K562 (cell line): ENCODE results near the gene PRCD. TPM values are rescaled to one million over a fixed set of nuclear protein-coding genes. Genes with fewer than 3 reads are reported as not detected.

Experiments
- PML ChIP-seq: IDR thresholded peaks from 2 replicates; pipeline ENCODE4 v1.6.1; 2012; ENCODE audit warnings: low read length, inconsistent platforms
- PTTG1 ChIP-seq: fragments of 450-650 bp; IDR thresholded peaks from 2 replicates; pipeline ENCODE4 v1.6.1; 2016; ENCODE audit warnings: low read depth, mild to moderate bottlenecking, missing genetic modification characterization, missing compliant biosample characterization
- SIN3B ChIP-seq: fragments of 450-650 bp; IDR thresholded peaks from 2 replicates; pipeline ENCODE4 v1.6.1; 2017; ENCODE audit warnings: low read depth, mild to moderate bottlenecking, moderate library complexity
- ZNF197 ChIP-seq: fragments of 200-800 bp; sonication (Bioruptor generic); IDR thresholded peaks from 2 replicates; pipeline ENCODE4 v1.6.1; 2016; ENCODE audit warnings: low read depth, missing genetic modification characterization, missing compliant biosample characterization
- polyA plus RNA-seq, 8 experiments: library from polyadenylated mRNA; depleted of rRNA in 4 of 8; stranded (reverse) in 5 of 8; unstranded in 3 of 8; fragments of >200 nt; fragmentation: Nextera tagmentation in 2 of 8; fragmentation: Illumina TruSeq in 1 of 8; extraction: Ambion mirVana in 2 of 8; extraction: Trizol in 1 of 8; gene quantifications; 2 replicates each; pipeline versions ENCODE4 v1.2.1 to v1.2.3, GENCODE V29; 2011 to 2014; ENCODE audit warnings: inconsistent platforms in 1 of 8, missing spikeins in 1 of 8
- total RNA-seq, 7 experiments: library from RNA; depleted of rRNA in 6 of 7; stranded (reverse); fragments of >200 nt in 6 of 7; fragmentation: Illumina TruSeq in 2 of 7; extraction: Trizol in 2 of 7; gene quantifications; 2 replicates each; pipeline versions ENCODE4 v1.2.1 to v1.2.3, GENCODE V29; 2011 to 2021; ENCODE audit warnings: low replicate concordance in 1 of 7
- TF ChIP-seq, protein P1 (sequence below): fragments of 450-650 bp; IDR thresholded peaks from 2 replicates; pipeline ENCODE4 v1.6.1; 2016; ENCODE audit warnings: mild to moderate bottlenecking
- TF ChIP-seq, protein P2 (sequence below): fragments of 450-650 bp; IDR thresholded peaks from 2 replicates; pipeline ENCODE4 v1.6.1; 2016; ENCODE audit warnings: low read depth
- TF ChIP-seq, protein P3 (sequence below), 2 experiments: IDR thresholded peaks; 2 replicates each; pipeline ENCODE4 v1.6.1; 2011; ENCODE audit warnings: borderline replicate concordance in 1 of 2, control low read depth in 1 of 2, low read depth in 1 of 2, low read length in 1 of 2, mild to moderate bottlenecking in 1 of 2, mixed read lengths in 1 of 2, moderate library complexity in 1 of 2; ENCODE audit not compliant: insufficient read depth in 1 of 2, insufficient read length in 1 of 2, poor library complexity in 1 of 2, severe bottlenecking in 1 of 2; ENCODE audit errors: extremely low read depth in 1 of 2
- TF ChIP-seq, protein P4 (sequence below): fragments of 250-450 bp; sonication (Bioruptor Pico); IDR thresholded peaks from 2 replicates; pipeline ENCODE4 v1.6.1; 2021; ENCODE audit warnings: mild to moderate bottlenecking
- TF ChIP-seq, protein P5 (sequence below): fragments of 450-650 bp; conservative IDR thresholded peaks from 2 replicates; pipeline ENCODE4 v1.6.1; 2016; ENCODE audit warnings: missing genetic modification characterization, low read depth, mild to moderate bottlenecking, missing compliant biosample characterization, moderate library complexity
- TF ChIP-seq, protein P6 (sequence below): sonication (generic); formaldehyde crosslinking; IDR thresholded peaks from 2 replicates; pipeline ENCODE4 v1.9.0; 2022; ENCODE audit warnings: mild to moderate bottlenecking, missing genetic modification reagents

The PRCD gene
- total and polyA plus RNA-seq, 9 of the 15 experiments (the other 6 are each of a cell fraction or from before 2014, with no cell fraction given): 0.20 to 0.25 (median 0.21) TPM; not detected in 6

DNA sequence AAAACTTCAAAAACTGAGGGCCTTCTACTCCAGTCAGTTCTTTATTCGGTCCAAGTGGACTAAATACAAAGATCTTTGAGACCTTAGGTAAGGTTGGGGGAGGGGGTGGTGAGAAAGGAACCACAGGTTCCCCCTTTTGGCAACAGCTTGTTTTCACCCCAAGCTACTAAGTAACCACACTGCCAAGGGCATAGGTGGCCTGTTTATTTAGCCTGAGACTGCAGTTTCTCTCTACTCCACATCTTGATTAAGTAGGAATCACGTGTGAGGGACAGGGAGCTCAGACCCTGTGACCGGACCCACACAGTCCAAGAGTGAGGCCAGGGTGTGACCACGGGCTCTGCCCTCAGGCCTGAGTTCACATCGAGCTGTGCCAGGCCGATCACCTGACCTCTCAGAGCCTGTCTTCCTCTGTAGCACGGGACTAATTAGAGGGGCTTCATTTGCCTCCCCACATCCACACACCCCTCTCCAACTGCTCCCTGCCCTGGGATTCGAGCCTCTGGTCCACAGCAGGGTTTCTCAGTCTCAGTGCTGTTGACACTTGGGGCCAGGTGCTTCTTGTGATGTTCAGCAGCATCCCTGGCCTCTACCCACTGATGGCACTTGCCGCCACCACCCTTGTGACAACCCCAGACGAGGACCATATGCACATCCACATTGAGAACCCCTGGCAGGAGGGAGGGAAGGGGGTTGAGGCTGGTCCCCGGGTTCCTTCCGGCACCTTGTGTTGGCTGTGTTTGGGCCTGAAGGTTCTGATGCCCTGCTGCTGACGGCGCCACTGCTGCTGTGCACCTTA lies 28.0 kb downstream of the PRCD start (continued):
- TF ChIP-seq, protein P1, sequence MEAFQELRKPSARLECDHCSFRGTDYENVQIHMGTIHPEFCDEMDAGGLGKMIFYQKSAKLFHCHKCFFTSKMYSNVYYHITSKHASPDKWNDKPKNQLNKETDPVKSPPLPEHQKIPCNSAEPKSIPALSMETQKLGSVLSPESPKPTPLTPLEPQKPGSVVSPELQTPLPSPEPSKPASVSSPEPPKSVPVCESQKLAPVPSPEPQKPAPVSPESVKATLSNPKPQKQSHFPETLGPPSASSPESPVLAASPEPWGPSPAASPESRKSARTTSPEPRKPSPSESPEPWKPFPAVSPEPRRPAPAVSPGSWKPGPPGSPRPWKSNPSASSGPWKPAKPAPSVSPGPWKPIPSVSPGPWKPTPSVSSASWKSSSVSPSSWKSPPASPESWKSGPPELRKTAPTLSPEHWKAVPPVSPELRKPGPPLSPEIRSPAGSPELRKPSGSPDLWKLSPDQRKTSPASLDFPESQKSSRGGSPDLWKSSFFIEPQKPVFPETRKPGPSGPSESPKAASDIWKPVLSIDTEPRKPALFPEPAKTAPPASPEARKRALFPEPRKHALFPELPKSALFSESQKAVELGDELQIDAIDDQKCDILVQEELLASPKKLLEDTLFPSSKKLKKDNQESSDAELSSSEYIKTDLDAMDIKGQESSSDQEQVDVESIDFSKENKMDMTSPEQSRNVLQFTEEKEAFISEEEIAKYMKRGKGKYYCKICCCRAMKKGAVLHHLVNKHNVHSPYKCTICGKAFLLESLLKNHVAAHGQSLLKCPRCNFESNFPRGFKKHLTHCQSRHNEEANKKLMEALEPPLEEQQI: no peak
- TF ChIP-seq SIN3B (no peak), ZNF197 (no peak), PTTG1 (tag) (no peak), PML (no peak)
- TF ChIP-seq, protein P2, sequence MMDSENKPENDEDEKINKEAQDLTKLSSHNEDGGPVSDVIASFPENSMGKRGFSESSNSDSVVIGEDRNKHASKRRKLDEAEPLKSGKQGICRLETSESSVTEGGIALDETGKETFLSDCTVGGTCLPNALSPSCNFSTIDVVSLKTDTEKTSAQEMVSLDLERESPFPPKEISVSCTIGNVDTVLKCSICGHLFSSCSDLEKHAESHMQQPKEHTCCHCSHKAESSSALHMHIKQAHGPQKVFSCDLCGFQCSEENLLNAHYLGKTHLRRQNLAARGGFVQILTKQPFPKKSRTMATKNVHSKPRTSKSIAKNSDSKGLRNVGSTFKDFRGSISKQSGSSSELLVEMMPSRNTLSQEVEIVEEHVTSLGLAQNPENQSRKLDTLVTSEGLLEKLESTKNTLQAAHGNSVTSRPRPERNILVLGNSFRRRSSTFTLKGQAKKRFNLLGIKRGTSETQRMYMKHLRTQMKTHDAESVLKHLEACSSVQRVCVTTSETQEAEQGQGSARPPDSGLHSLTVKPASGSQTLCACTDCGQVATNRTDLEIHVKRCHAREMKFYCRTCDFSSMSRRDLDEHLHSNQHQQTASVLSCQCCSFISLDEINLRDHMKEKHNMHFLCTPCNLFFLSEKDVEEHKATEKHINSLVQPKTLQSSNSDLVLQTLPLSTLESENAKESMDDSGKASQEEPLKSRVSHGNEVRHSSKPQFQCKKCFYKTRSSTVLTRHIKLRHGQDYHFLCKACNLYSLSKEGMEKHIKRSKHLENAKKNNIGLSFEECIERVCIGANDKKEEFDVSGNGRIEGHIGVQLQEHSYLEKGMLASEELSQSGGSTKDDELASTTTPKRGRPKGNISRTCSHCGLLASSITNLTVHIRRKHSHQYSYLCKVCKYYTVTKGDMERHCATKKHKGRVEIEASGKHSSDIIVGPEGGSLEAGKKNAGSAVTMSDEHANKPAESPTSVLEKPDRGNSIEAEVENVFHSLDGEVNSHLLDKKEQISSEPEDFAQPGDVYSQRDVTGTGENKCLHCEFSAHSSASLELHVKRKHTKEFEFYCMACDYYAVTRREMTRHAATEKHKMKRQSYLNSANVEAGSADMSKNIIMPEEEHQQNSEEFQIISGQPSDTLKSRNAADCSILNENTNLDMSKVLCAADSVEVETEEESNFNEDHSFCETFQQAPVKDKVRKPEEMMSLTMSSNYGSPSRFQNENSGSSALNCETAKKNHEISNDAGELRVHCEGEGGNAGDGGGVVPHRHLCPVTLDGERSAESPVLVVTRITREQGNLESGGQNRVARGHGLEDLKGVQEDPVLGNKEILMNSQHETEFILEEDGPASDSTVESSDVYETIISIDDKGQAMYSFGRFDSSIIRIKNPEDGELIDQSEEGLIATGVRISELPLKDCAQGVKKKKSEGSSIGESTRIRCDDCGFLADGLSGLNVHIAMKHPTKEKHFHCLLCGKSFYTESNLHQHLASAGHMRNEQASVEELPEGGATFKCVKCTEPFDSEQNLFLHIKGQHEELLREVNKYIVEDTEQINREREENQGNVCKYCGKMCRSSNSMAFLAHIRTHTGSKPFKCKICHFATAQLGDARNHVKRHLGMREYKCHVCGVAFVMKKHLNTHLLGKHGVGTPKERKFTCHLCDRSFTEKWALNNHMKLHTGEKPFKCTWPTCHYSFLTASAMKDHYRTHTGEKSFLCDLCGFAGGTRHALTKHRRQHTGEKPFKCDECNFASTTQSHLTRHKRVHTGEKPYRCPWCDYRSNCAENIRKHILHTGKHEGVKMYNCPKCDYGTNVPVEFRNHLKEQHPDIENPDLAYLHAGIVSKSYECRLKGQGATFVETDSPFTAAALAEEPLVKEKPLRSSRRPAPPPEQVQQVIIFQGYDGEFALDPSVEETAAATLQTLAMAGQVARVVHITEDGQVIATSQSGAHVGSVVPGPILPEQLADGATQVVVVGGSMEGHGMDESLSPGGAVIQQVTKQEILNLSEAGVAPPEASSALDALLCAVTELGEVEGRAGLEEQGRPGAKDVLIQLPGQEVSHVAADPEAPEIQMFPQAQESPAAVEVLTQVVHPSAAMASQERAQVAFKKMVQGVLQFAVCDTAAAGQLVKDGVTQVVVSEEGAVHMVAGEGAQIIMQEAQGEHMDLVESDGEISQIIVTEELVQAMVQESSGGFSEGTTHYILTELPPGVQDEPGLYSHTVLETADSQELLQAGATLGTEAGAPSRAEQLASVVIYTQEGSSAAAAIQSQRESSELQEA: no peak
- TF ChIP-seq, protein P3, sequence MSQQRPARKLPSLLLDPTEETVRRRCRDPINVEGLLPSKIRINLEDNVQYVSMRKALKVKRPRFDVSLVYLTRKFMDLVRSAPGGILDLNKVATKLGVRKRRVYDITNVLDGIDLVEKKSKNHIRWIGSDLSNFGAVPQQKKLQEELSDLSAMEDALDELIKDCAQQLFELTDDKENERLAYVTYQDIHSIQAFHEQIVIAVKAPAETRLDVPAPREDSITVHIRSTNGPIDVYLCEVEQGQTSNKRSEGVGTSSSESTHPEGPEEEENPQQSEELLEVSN (IDR thresholded peaks at IDR 0.05; ENCODE audit: borderline replicate concordance in 1 of 2, extremely low read depth in 1 of 2, insufficient read depth in 1 of 2, insufficient read length in 1 of 2, low read depth in 1 of 2, low read length in 1 of 2, poor library complexity in 1 of 2, severe bottlenecking in 1 of 2): peak in 1 of 2 experiments; percentile 19
- TF ChIP-seq, protein P4, sequence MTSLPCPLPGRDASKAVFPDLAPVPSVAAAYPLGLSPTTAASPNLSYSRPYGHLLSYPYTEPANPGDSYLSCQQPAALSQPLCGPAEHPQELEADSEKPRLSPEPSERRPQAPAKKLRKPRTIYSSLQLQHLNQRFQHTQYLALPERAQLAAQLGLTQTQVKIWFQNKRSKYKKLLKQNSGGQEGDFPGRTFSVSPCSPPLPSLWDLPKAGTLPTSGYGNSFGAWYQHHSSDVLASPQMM (CRISPR knock-in tag): no peak
- TF ChIP-seq, protein P5, sequence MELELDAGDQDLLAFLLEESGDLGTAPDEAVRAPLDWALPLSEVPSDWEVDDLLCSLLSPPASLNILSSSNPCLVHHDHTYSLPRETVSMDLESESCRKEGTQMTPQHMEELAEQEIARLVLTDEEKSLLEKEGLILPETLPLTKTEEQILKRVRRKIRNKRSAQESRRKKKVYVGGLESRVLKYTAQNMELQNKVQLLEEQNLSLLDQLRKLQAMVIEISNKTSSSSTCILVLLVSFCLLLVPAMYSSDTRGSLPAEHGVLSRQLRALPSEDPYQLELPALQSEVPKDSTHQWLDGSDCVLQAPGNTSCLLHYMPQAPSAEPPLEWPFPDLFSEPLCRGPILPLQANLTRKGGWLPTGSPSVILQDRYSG (tag): no peak
- TF ChIP-seq, protein P6, sequence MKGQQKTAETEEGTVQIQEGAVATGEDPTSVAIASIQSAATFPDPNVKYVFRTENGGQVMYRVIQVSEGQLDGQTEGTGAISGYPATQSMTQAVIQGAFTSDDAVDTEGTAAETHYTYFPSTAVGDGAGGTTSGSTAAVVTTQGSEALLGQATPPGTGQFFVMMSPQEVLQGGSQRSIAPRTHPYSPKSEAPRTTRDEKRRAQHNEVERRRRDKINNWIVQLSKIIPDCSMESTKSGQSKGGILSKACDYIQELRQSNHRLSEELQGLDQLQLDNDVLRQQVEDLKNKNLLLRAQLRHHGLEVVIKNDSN (CRISPR knock-in tag): peak; percentile 75
